Vagina (tissue), 2 donors: Measurements from ENCODE around the gene CGB8.
A peak's percentile ranks its signal among the peaks of the same experiment; 100 is the strongest.

ENCODE experiments used
- CTCF ChIP-seq, 3 experiments: fragments of 450-650 bp in 2 of 3; fragments of 200-600 bp in 1 of 3; sonication (generic) in 1 of 3; IDR thresholded peaks; one replicate each; pipeline ENCODE4 v1.5.1; 2017 to 2019; ENCODE audit warnings: antibody characterized with exemption in 3 of 3, mild to moderate bottlenecking in 2 of 3, moderate library complexity in 2 of 3
- POLR2A ChIP-seq, 2 donors: fragments of 450-650 bp; IDR thresholded peaks; one replicate each; pipeline ENCODE4 v1.6.1; 2017; ENCODE audit warnings: antibody characterized with exemption in 2 of 2, mild to moderate bottlenecking in 2 of 2, moderate library complexity in 2 of 2

GRCh38 chr19:49097453-49098288 is 48.8 kb upstream of the CGB8 start:
- TF ChIP-seq POLR2A (IDR thresholded peaks at IDR 0.05) (no peak), CTCF (IDR thresholded peaks at IDR 0.05) (peak; percentile 90 to 97 (median 91))
